Karpas-422 (cell line): ENCODE results near the gene RASGRP1. TPM values are rescaled to one million over a fixed set of nuclear protein-coding genes. Genes with fewer than 3 reads are reported as not detected.

Experiments
- DNase-seq: peaks from one replicate; pipeline ENCODE4 v3.0.0-alpha.2; 2015
- H2AFZ ChIP-seq: fragments of 200-600 bp; sonication (generic); 2 replicates; pipeline ENCODE4 v1.6.1; 2014; ENCODE audit warnings: antibody characterized with exemption, low read length, mixed read lengths
- H3K27ac ChIP-seq: fragments of 200-600 bp; sonication (generic); 2 replicates; pipeline ENCODE4 v1.5.1; 2014; ENCODE audit warnings: mild to moderate bottlenecking, low read length, moderate library complexity
- H3K27me3 ChIP-seq: fragments of 200-600 bp; sonication (generic); 2 replicates; pipeline ENCODE4 v1.6.1; 2014; ENCODE audit warnings: low read length, mixed read lengths
- H3K36me3 ChIP-seq: fragments of 200-600 bp; sonication (generic); 2 replicates; pipeline ENCODE4 v1.6.1; 2014; ENCODE audit warnings: low read length, mixed read lengths; ENCODE audit not compliant: insufficient read depth
- H3K4me1 ChIP-seq: fragments of 200-600 bp; sonication (generic); 2 replicates; pipeline ENCODE4 v1.6.1; 2014; ENCODE audit warnings: mild to moderate bottlenecking, low read length, mixed read lengths
- H3K4me2 ChIP-seq: fragments of 200-600 bp; sonication (generic); 2 replicates; pipeline ENCODE4 v1.6.1; 2014; ENCODE audit warnings: low read length, low read depth, mild to moderate bottlenecking; ENCODE audit not compliant: poor library complexity, severe bottlenecking
- H3K4me3 ChIP-seq: fragments of 200-600 bp; sonication (generic); 2 replicates; pipeline ENCODE4 v1.5.1; 2014; ENCODE audit warnings: mild to moderate bottlenecking, antibody characterized with exemption, low read length, mixed read lengths
- H3K79me2 ChIP-seq: fragments of 200-600 bp; sonication (generic); 2 replicates; pipeline ENCODE4 v1.6.1; 2014; ENCODE audit warnings: mild to moderate bottlenecking, low read length, mixed read lengths
- H3K9ac ChIP-seq: fragments of 200-600 bp; sonication (generic); 2 replicates; pipeline ENCODE4 v1.6.0; 2014; ENCODE audit warnings: low read length
- H3K9me2 ChIP-seq: fragments of 200-600 bp; sonication (generic), shearing (Covaris generic); replicated peaks from 2 replicates; pipeline ENCODE4 v1.6.0; 2014; ENCODE audit warnings: mild to moderate bottlenecking, low read length, moderate library complexity; ENCODE audit not compliant: insufficient read depth
- H3K9me3 ChIP-seq: fragments of 300-700, 200-600 bp; sonication (generic); 2 replicates; pipeline ENCODE4 v1.6.1; 2014; ENCODE audit warnings: low read length, mixed read lengths
- H4K20me1 ChIP-seq: fragments of 200-600 bp; sonication (generic); 2 replicates; pipeline ENCODE4 v1.6.1; 2014; ENCODE audit warnings: mild to moderate bottlenecking, antibody characterized with exemption, low read length, low read depth; ENCODE audit not compliant: insufficient read depth
- total RNA-seq: library from RNA; depleted of rRNA; stranded (reverse); fragments of >200 nt; shearing (Covaris generic); gene quantifications from 2 replicates; pipeline ENCODE4 v1.2.3, GENCODE V29; 2014; ENCODE audit warnings: low replicate concordance

The RASGRP1 gene
- total RNA-seq, 1 experiment from 2014 or later: 71.1 TPM

- no peak for DNase-seq
- Histone ChIP-seq H3K27ac (no peak overlapping the region), H3K4me3 (no peak overlapping the region), H3K4me1 (peaks cover 29% of the 10 kb centered on the region), H3K36me3 (peaks cover 54% of the 10 kb centered on the region), H2AFZ (no peak overlapping the region), H3K27me3 (no peaks in the 10 kb centered on the region), H3K9me3 (no peaks in the 10 kb centered on the region), H4K20me1 (no peaks in the 10 kb centered on the region), H3K9me2 (no peaks in the 10 kb centered on the region), H3K4me2 (no peak overlapping the region), H3K79me2 (peaks cover 100% of the 10 kb centered on the region), H3K9ac (no peak overlapping the region)
These were observed 11.5 kb downstream of the RASGRP1 start for GRCh38 chr15:38553071-38553470.

GRCh38 chr15:38551720-38552648, 12.6 kb downstream of the RASGRP1 start:
- H3K4me1 ChIP-seq: peaks cover 29% of the 10 kb centered on the region
- H3K4me2 ChIP-seq: no peak overlapping the region
- no peak overlapping the region for H3K4me3 ChIP-seq
- no peak overlapping the region for H2AFZ ChIP-seq
- H3K9me3 ChIP-seq: no peaks in the 10 kb centered on the region
- H4K20me1 ChIP-seq: no peaks in the 10 kb centered on the region
- H3K79me2 ChIP-seq: peaks cover 100% of the 10 kb centered on the region
- DNase-seq: no peak
- no peaks in the 10 kb centered on the region for H3K9me2 ChIP-seq
- H3K36me3 ChIP-seq: peaks cover 50% of the 10 kb centered on the region
- no peaks in the 10 kb centered on the region for H3K27me3 ChIP-seq
- H3K27ac ChIP-seq: 0 out of 2 replicates have a peak overlapping the region, but pooled peaks have one; percentile 18
- H3K9ac ChIP-seq: no peak overlapping the region

GRCh38 chr15:38549222-38549621, 15.4 kb downstream of the RASGRP1 start:
- Histone ChIP-seq H3K4me3 (no peak overlapping the region), H3K4me2 (no peak overlapping the region), H2AFZ (no peak overlapping the region), H3K9ac (no peak overlapping the region), H4K20me1 (no peaks in the 10 kb centered on the region), H3K9me2 (no peaks in the 10 kb centered on the region), H3K79me2 (peaks cover 98% of the 10 kb centered on the region), H3K27ac (no peak overlapping the region), H3K4me1 (peaks cover 29% of the 10 kb centered on the region), H3K9me3 (no peaks in the 10 kb centered on the region), H3K27me3 (no peaks in the 10 kb centered on the region), H3K36me3 (peaks cover 31% of the 10 kb centered on the region)
- DNase-seq: no peak

- Histone ChIP-seq H3K4me1 (peaks cover 16% of the 10 kb centered on the region), H4K20me1 (no peaks in the 10 kb centered on the region), H3K4me2 (no peak overlapping the region), H3K79me2 (peaks cover 96% of the 10 kb centered on the region), H3K9me2 (no peaks in the 10 kb centered on the region), H3K4me3 (no peak overlapping the region), H3K27ac (no peak overlapping the region), H3K36me3 (peaks cover 22% of the 10 kb centered on the region), H3K27me3 (no peaks in the 10 kb centered on the region), H2AFZ (no peak overlapping the region), H3K9ac (no peak overlapping the region), H3K9me3 (no peaks in the 10 kb centered on the region)
- no peak for DNase-seq
These were observed 17.2 kb downstream of the RASGRP1 start for GRCh38 chr15:38547255-38547997.

- Histone ChIP-seq H4K20me1 (no peaks in the 10 kb centered on the region), H3K4me2 (no peak overlapping the region), H3K79me2 (peaks cover 96% of the 10 kb centered on the region), H3K27ac (no peak overlapping the region), H3K4me3 (no peak overlapping the region), H3K9me2 (no peaks in the 10 kb centered on the region), H3K9me3 (no peaks in the 10 kb centered on the region), H3K9ac (no peak overlapping the region), H3K4me1 (peaks cover under 1% of the 10 kb centered on the region; the same call in 1 of the 2 replicates), H3K36me3 (peaks cover 16% of the 10 kb centered on the region), H2AFZ (no peak overlapping the region), H3K27me3 (no peaks in the 10 kb centered on the region)
- no peak for DNase-seq
These were observed 19.4 kb downstream of the RASGRP1 start for GRCh38 chr15:38545179-38545578.

- Histone ChIP-seq H4K20me1 (no peaks in the 10 kb centered on the region), H2AFZ (no peak overlapping the region), H3K4me3 (no peak overlapping the region), H3K4me1 (peaks cover 7% of the 10 kb centered on the region), H3K9ac (no peak overlapping the region), H3K27me3 (no peaks in the 10 kb centered on the region), H3K4me2 (no peak overlapping the region), H3K79me2 (peaks cover 94% of the 10 kb centered on the region), H3K27ac (no peak overlapping the region), H3K9me3 (no peaks in the 10 kb centered on the region), H3K36me3 (peaks cover 16% of the 10 kb centered on the region), H3K9me2 (no peaks in the 10 kb centered on the region)
- DNase-seq: no peak
These were observed 23.6 kb downstream of the RASGRP1 start for GRCh38 chr15:38541026-38541425.

- Histone ChIP-seq H3K9me3 (no peaks in the 10 kb centered on the region), H4K20me1 (no peaks in the 10 kb centered on the region), H3K4me3 (no peak overlapping the region), H3K79me2 (peaks cover 94% of the 10 kb centered on the region), H3K4me2 (no peak overlapping the region), H3K9ac (no peak overlapping the region), H3K27ac (no peak overlapping the region), H2AFZ (no peak overlapping the region), H3K36me3 (peaks cover 16% of the 10 kb centered on the region), H3K4me1 (peaks cover 12% of the 10 kb centered on the region), H3K9me2 (no peaks in the 10 kb centered on the region), H3K27me3 (no peaks in the 10 kb centered on the region)
- DNase-seq: no peak
These were observed 24.1 kb downstream of the RASGRP1 start for GRCh38 chr15:38540510-38540909.

GRCh38 chr15:38539008-38539343, 25.6 kb downstream of the RASGRP1 start:
- peaks cover 94% of the 10 kb centered on the region for H3K79me2 ChIP-seq
- no peaks in the 10 kb centered on the region for H3K9me2 ChIP-seq
- DNase-seq: no peak
- H3K9me3 ChIP-seq: no peaks in the 10 kb centered on the region
- H3K27me3 ChIP-seq: no peaks in the 10 kb centered on the region
- H3K4me3 ChIP-seq: no peak overlapping the region
- no peak overlapping the region for H3K9ac ChIP-seq
- no peak overlapping the region for H3K4me2 ChIP-seq
- peaks cover 28% of the 10 kb centered on the region for H3K4me1 ChIP-seq
- H3K36me3 ChIP-seq: 0 out of 2 replicates have a peak, but pooled peaks cover 9% of the 10 kb centered on the region
- no peak overlapping the region for H3K27ac ChIP-seq
- no peaks in the 10 kb centered on the region for H4K20me1 ChIP-seq
- no peak overlapping the region for H2AFZ ChIP-seq
